ENCODE data around the gene ATL3.
"Not testable (repeated sequence)": the region's sequence is repeated elsewhere in the genome, so short reads cannot be mapped to it uniquely, and the experiment has no call there.

Gene ATL3

DNA sequence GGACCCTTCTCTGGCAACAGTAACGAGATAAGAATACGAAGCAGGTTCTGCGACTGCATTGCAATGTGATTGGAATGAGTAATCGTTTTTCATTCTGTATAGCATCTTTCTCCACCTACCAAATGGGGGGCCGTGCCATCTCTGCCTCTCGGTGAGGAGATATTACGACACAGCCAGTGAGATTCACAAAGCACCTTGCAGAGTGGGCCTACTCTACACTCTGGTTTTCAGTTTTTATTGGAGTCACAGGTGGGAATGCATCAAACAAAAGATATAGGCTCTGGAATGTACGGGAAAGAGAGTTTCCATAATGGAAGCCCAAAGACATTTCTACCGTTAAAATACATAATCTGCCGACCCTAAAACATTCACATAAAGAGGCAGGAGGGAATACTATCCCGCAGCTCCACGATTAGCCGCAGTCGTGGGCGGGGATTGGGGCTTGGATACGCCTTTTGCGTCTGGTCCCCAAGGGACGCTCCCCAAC, 9.7 kb upstream of the ATL3 start:
- peak; percentile 27 for DNase-seq

GRCh38 chr11:63673579-63673978, 2.4 kb upstream of the ATL3 start:
- DNase-seq: no peak

DNA sequence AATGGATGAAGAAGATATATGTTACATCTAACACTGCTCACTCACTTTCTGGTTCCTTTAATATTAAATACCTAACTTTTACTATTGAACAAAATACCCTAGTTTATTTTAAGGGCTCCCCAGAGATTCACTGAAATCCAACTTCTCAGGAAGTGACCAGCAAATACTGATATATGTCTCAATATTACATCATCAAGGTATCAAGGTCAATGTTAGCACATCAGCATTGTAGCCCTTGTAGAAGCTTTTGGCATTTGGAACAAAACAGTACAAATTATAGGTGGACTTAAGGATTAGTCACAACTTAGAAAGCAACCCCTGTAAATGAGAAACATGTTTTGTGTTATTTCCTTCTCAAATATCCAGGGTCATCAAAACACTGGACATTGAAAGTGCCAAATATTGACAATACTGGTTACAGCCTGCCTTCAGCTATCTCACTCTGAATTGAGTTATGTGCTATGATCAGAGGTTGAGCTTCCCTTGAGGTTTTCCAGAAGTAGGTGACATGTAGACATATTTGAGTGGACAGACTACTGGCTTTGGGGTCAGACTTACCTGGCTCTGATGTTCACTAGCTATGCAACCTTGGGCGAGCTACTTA, 1.9 kb upstream of the ATL3 start:
- DNase-seq: no peak

DNA sequence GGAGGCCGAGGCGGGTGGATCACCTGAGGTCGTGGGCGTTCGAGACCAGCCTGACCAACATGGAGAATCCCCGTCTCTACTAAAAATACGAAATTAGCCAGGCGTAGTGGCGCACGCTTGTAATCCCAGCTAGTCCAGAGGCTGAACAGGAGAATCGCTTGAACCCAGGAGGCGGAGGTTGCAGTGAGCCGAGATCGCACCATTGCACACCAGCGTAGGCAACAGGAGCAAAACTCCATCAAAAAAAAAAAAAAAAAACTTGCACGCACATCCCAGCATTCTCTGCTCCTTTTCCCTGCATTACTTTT, 934 bp upstream of the ATL3 start:
- no peak for DNase-seq

- peak; percentile 15 for DNase-seq
These were observed 499 bp downstream of the ATL3 start for GRCh38 chr11:63670433-63671321.

GRCh38 chr11:63670096-63670432, 1.1 kb downstream of the ATL3 start:
- no peak for DNase-seq

GRCh38 chr11:63667995-63668795, 3.0 kb downstream of the ATL3 start:
- DNase-seq: peak; percentile 16

DNA sequence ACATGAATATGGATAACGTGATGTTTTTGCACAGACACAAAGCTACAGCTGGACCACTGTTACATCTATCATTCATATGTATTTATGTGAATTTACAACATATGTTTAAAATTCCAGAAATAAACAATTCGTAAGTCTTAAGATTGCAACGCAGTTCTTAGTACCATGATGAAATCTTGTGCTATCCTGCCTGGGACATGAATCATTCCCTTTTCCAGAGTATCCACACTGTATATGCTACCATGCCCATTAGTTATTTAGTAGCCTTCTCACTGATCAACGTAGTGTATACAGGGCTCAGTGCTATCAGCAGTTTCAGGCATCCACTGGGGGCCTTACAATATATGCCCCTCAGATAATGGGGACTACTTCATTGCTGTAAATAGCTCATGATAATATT, 4.3 kb downstream of the ATL3 start:
- no peak for DNase-seq

DNA sequence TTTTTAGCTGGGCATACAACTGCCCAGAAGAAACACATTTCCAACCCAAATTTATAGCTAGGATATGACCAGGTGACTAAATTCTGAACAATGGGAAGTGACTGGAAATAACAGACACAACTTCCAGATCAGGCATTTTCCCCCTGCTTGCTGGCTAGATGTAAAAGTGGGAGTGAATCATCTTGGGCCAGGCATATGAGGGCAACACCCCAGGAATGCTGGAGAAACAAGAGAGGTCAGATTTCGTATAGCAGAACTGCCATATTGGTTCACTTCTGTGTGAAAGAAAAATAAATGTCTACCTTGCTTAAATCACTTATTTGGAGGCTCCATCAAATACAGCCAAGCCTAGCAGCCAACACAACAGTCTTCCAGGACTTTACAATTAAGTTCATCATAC, 7.4 kb downstream of the ATL3 start:
- no peak for DNase-seq

GRCh38 chr11:63660972-63661371, 10.2 kb downstream of the ATL3 start:
- DNase-seq: no peak

- DNase-seq: no peak
These were observed 18.5 kb downstream of the ATL3 start for GRCh38 chr11:63652671-63653070.

DNA sequence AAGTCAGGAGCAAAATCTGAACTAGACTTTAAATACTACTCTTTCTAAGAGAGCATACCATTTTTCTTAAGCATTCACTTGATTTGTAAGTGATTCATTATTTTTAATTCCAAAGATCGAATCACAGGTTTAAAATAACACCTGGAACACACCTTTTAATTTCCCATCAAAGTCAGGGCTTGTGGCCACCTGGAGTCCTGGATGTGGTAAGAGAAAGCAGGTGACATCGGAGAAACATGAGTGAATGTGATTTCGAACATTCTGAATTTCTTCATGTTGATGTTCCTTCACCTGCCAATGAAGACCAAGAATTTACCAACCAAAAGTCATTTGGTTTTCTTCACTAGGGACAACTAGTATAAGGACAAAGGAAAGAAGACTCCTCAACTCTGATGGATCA, 28.0 kb downstream of the ATL3 start:
- DNase-seq: no peak

DNA sequence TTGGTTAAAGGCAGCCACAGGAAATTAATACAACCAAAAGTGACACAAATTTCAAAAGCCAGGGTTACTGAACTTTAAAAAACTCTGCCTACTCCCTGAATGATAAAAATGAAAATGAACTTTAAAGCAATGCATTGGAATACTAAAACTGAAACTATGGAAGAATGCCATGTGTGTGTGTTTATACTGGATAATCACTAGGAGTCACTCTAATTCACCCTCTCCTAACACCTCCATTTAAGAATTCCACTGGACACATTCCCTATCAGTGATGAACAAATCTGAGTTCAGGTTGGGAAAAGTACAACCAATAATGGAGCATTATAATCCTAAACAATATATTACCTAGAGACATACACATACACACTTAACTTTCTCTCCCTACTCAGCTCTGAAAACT, 29.4 kb downstream of the ATL3 start:
- DNase-seq: no peak

GRCh38 chr11:63639199-63639832, 31.9 kb downstream of the ATL3 start:
- no peak for DNase-seq

DNA sequence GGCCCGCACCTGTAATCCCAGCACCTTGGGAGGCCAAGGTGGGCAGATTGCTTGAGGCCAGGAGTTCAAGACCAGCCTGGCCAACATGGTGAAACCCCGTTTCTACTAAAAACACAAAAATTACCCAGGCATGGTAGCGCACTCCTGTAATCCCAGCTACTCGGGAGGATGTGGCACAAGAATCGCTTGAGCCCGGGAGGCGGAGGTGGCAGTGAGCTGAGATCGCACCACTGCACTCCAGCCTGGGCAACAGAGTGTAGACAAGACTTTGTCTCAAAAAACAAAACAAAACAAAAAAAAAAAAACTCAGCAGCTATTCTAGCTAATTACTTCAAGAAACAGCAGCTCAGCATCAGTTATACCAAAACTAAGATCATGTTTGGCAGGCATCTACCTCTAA, 32.7 kb downstream of the ATL3 start:
- not testable (repeated sequence) for DNase-seq

DNA sequence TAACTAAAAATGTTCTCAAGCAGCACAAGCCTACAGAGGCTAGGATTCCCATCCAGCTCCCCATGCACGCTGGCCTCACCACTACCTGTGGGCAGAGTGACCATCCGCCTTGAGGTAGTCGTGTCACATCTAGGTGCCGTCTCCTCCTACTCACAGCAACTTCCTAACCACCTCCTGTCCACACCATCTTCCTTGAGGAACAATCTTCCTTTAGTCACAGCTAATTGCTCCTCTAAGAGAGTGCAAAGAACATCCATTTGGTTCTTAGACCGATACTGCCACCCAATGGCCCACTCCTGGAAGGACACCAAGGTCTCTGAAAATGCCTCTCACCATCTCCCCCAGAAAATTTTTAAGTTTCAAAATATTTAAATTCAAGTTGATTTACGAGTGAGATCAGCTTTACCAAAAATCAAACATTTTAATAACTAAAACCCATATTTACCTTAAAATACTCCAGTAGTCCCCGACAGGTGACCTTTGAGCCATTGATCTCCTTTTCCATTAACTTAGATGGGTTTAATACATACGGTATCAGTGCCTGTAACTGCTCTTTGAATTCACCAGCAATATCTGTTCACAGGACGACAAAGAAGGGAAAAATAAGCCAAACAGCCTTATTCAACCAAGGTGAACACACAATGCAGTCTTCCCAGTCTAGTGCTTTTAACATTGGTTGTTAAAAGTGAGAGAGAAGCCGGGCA, 35.3 kb downstream of the ATL3 start:
- peak; percentile 61 for DNase-seq

GRCh38 chr11:63629426-63629825, 41.8 kb downstream of the ATL3 start:
- DNase-seq: no peak

GRCh38 chr11:63623513-63624140, 47.5 kb downstream of the ATL3 start:
- no peak for DNase-seq

GRCh38 chr11:63622323-63622722, 48.9 kb downstream of the ATL3 start:
- DNase-seq: no peak

DNA sequence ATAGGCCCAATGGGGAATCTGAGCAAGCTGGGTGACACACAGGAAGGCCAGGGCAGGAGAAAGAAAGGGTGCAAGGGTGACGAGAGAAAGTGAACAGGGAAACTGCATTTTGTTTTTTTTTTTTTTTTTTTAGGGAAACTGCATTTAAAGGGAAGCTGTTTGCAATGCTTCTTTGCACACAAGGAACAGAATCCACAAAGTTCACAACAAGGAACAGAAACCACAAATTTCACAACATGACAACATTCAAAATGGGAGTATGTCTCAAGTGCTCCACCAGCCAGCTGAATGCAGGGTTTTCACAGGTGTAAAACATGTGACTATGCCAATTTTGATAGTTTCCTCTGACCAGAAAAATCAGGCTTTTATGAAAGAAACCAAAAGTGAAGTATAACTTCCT, 50.1 kb downstream of the ATL3 start:
- no peak for DNase-seq

- DNase-seq: no peak
These were observed 51.2 kb downstream of the ATL3 start for GRCh38 chr11:63619967-63620366.

DNA sequence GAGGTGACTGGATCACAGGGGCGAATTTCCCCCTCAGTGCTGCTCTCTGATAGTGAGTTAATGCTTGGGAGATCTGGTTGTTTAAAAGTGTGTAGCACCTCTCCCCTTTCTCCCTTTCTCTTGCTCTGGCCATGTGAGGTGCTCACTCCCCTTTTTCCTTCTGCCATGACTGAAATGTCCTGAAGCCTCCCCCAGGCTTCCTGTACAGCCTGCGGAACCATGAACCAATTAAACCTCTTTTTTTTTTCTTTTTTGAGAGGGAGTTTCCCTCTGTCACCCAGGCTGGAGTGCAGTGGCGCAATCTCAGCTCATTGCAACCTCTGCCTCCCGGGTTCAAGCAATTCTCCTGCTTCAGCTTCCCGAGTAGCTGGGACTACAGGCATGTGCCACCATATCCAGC, 53.5 kb downstream of the ATL3 start:
- not testable (repeated sequence) for DNase-seq
